Activated CD4-positive, alpha-beta T cell treated with anti-CD3 and anti-CD28 coated beads, Interleukin-2, amount 10 ng/mL, durations not matched to agents 7 days and 5 days (primary cell): ENCODE results near the gene PRSS1. TPM values are rescaled to one million over a fixed set of nuclear protein-coding genes. Genes with fewer than 3 reads are reported as not detected.
"Not testable (repeated sequence)": the region's sequence is repeated elsewhere in the genome, so short reads cannot be mapped to it uniquely, and the experiment has no call there.

Experiments
- CTCF ChIA-PET: fragments of 350-600 bp; sonication (Branson Sonifier 250); formaldehyde crosslinking; loops from one replicate; lab custom pipeline; 2021; ENCODE audit warnings: antibody characterized with exemption; lab: Charles Lee
- POLR2A ChIA-PET: fragments of 350-600 bp; sonication (Branson Sonifier 250); formaldehyde crosslinking; loops from one replicate; lab custom pipeline; 2021; ENCODE audit warnings: antibody characterized with exemption; lab: Charles Lee
- DNase-seq: peaks from one replicate; pipeline ENCODE4 v3.0.0-alpha.2; 2020
- H3K27ac Mint-ChIP-seq: one replicate; pipeline ENCODE4 v1.8.0; 2021; ENCODE audit warnings: mild to moderate bottlenecking, moderate library complexity, mixed read lengths
- H3K27me3 Mint-ChIP-seq: one replicate; pipeline ENCODE4 v1.8.0; 2021; ENCODE audit warnings: mixed read lengths
- H3K36me3 Mint-ChIP-seq: one replicate; pipeline ENCODE4 v1.8.0; 2021; ENCODE audit warnings: low read depth, mixed read lengths
- H3K4me1 Mint-ChIP-seq: one replicate; pipeline ENCODE4 v1.8.0; 2021; ENCODE audit warnings: mixed read lengths
- H3K4me3 Mint-ChIP-seq: one replicate; pipeline ENCODE4 v1.8.0; 2021; ENCODE audit warnings: mild to moderate bottlenecking, moderate library complexity, mixed read lengths
- H3K9me3 Mint-ChIP-seq: one replicate; pipeline ENCODE4 v1.8.0; 2021; ENCODE audit warnings: mixed read lengths
- total RNA-seq, 2 experiments: library from RNA; stranded (reverse); gene quantifications; one replicate each; pipeline ENCODE4 v1.2.3, GENCODE V29; 2021

PRSS1 gene
- total RNA-seq, 2 experiments from 2014 or later, result not detected

DNA sequence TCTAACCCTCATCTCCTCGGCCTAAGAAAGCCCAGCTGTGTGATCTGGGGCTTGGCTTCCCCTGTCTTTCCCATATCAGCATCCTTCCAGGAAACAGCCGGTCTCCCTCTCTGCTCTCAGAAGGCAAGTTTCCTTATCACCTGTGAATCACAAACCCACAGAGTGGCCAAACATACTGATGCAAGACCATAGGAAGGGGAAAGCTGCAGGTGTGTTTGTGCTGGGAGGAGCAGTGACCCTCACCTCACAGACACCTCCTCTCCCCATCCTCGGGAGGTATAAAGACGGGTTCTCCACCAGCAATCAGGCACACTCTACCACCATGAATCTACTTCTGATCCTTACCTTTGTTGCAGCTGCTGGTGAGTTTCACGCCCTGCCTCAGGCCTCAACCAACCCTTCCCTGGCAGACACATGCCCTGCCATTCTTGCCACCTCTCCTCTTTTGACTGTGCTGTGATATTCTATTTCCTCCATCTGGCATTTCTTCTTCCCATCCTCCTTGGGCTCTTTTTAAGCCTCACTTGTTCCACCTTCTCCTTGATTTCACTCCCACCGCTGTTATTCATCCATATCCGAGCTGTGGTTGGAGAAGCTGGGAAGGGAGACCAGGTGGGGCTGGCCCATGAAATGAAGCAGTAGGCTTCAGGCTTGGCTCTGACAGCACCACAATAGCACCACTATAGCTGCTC is 21.5 kb downstream of the PRSS1 start, which contains the start of gene PRSS2:
PRSS2 (plus strand) TSS at position 310 of the 692 bp plus-strand sequence; CDS start at position 323, 13 bp downstream.
- Mint-ChIP-seq H3K4me3 (no peak within 1 kb of the TSS), H3K27me3 (no peaks in the 10 kb centered on the region), H3K27ac (no peak within 1 kb of the TSS), H3K4me1 (peaks cover 7% of the 10 kb centered on the region), H3K9me3 (no peaks in the 10 kb centered on the region), H3K36me3 (no peaks in the 10 kb centered on the region)
- DNase-seq, result no peak
- ChIA-PET POLR2A (no interaction called here), CTCF (interaction anchor here (1.4 kb wide), 1 partner anchor 12 kb away, joined by 5 read pairs; no protein-coding TSS in a partner anchor)

DNA sequence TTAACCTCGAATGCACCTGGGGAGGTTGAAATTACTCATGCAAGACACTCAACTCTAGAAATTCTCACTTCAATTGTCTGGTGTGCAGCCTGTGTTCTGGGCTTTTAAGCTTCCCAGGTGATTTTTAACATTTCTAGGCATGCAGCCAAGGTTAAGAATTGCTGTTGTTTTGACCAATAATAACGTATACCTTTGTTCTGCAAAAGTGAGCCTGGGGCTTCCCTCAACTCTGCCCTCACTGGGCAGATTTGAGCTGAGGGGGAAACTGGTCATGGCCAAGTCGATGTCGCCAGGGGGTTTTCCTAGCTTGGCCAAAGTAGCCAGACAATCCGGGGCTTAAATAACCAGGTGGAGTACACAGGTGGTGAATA is 22.1 kb downstream of the PRSS1 start:
- peaks cover 7% of the 10 kb centered on the region for H3K4me1 Mint-ChIP-seq
- no peak overlapping the region for H3K4me3 Mint-ChIP-seq
- POLR2A ChIA-PET, result no interaction called here
- no peak for DNase-seq
- H3K9me3 Mint-ChIP-seq, result no peaks in the 10 kb centered on the region
- CTCF ChIA-PET, result interaction anchor here (1.4 kb wide), 1 partner anchor 12 kb away, joined by 5 read pairs; no protein-coding TSS in a partner anchor
- no peaks in the 10 kb centered on the region for H3K36me3 Mint-ChIP-seq
- H3K27ac Mint-ChIP-seq, result no peak overlapping the region
- H3K27me3 Mint-ChIP-seq, result no peaks in the 10 kb centered on the region

DNA sequence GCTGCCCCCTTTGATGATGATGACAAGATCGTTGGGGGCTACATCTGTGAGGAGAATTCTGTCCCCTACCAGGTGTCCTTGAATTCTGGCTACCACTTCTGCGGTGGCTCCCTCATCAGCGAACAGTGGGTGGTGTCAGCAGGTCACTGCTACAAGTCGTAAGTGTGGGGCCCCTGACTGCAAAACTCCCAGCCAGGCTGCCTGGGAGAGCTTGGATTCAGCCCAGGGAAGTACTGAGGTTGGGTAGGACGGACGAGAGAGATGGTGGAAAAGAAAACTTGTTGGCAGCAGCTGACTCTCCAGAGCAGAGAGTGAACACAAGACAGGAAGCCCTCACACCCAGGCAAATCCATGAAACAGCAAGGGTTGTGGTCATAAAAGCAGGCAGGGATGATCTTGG is 22.8 kb downstream of the PRSS1 start:
- Mint-ChIP-seq H3K36me3 (no peaks in the 10 kb centered on the region), H3K4me3 (no peak overlapping the region), H3K27me3 (no peaks in the 10 kb centered on the region), H3K9me3 (no peaks in the 10 kb centered on the region), H3K4me1 (peaks cover 7% of the 10 kb centered on the region), H3K27ac (no peak overlapping the region)
- ChIA-PET POLR2A (no interaction called here), CTCF (interaction anchor here (1.4 kb wide), 1 partner anchor 11 kb away, joined by 5 read pairs; no protein-coding TSS in a partner anchor)
- DNase-seq, result no peak

- ChIA-PET POLR2A (no interaction called here), CTCF (interaction anchor here (1.4 kb wide), 1 partner anchor 11 kb away, joined by 4 read pairs; no protein-coding TSS in a partner anchor)
- Mint-ChIP-seq H3K4me1 (peaks cover 10% of the 10 kb centered on the region), H3K27me3 (no peaks in the 10 kb centered on the region), H3K27ac (no peak overlapping the region), H3K36me3 (no peaks in the 10 kb centered on the region), H3K4me3 (no peak overlapping the region), H3K9me3 (no peaks in the 10 kb centered on the region)
- DNase-seq, result no peak
Observed at GRCh38 chr7:142772673-142773072, 23.4 kb downstream of the PRSS1 start.

DNA sequence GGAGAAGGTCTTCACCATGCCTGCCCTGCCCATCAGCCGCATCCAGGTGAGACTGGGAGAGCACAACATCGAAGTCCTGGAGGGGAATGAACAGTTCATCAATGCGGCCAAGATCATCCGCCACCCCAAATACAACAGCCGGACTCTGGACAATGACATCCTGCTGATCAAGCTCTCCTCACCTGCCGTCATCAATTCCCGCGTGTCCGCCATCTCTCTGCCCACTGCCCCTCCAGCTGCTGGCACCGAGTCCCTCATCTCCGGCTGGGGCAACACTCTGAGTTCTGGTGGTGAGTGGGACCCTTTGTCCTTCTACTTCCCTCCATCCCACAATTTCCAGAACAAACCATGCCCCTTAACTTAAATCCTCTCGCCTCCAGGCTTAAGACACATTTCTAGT is 24.0 kb downstream of the PRSS1 start:
- Mint-ChIP-seq H3K27ac (no peak overlapping the region), H3K4me1 (peaks cover 15% of the 10 kb centered on the region), H3K9me3 (no peaks in the 10 kb centered on the region), H3K4me3 (no peak overlapping the region), H3K27me3 (no peaks in the 10 kb centered on the region), H3K36me3 (no peaks in the 10 kb centered on the region)
- DNase-seq, result no peak
- ChIA-PET POLR2A (no interaction called here), CTCF (interaction anchor here (1.4 kb wide), 1 partner anchor 10 kb away, joined by 4 read pairs; no protein-coding TSS in a partner anchor)

GRCh38 chr7:142773937-142774744 is 24.9 kb downstream of the PRSS1 start:
- H3K4me3 Mint-ChIP-seq, result no peak overlapping the region
- no peaks in the 10 kb centered on the region for H3K27me3 Mint-ChIP-seq
- ChIA-PET POLR2A (no interaction called here), CTCF (interaction anchor here (1.2 kb wide), 1 partner anchor 9 kb away, joined by 6 read pairs; no protein-coding TSS in a partner anchor)
- no peaks in the 10 kb centered on the region for H3K9me3 Mint-ChIP-seq
- no peak for DNase-seq
- H3K27ac Mint-ChIP-seq, result no peak overlapping the region
- no peaks in the 10 kb centered on the region for H3K36me3 Mint-ChIP-seq
- H3K4me1 Mint-ChIP-seq, result peaks cover 17% of the 10 kb centered on the region

- DNase-seq, result no peak
Observed at GRCh38 chr7:142774826-142775225, 25.6 kb downstream of the PRSS1 start.

GRCh38 chr7:142775351-142776115 is 26.3 kb downstream of the PRSS1 start:
- POLR2A ChIA-PET, H3K27ac Mint-ChIP-seq, CTCF ChIA-PET, DNase-seq, H3K9me3 Mint-ChIP-seq, H3K4me3 Mint-ChIP-seq, H3K36me3 Mint-ChIP-seq, H3K27me3 Mint-ChIP-seq: not testable (repeated sequence)
- H3K4me1 Mint-ChIP-seq, result peaks cover 20% of the 10 kb centered on the region

More at GRCh38 chr7:142774826-142775225, 25.6 kb downstream of the PRSS1 start:
- ChIA-PET POLR2A (no interaction called here), CTCF (interaction anchor here (1.2 kb wide), 1 partner anchor 8 kb away, joined by 6 read pairs; no protein-coding TSS in a partner anchor)
- Mint-ChIP-seq H3K4me1 (peaks cover 20% of the 10 kb centered on the region), H3K4me3 (no peak overlapping the region), H3K27ac (no peak overlapping the region), H3K27me3 (no peaks in the 10 kb centered on the region), H3K36me3 (no peaks in the 10 kb centered on the region), H3K9me3 (no peaks in the 10 kb centered on the region)

- CTCF ChIA-PET, result no interaction called here
- H3K4me1 Mint-ChIP-seq, result peaks cover 14% of the 10 kb centered on the region
- H3K4me3 Mint-ChIP-seq, result no peak overlapping the region
- H3K27ac Mint-ChIP-seq, result no peak overlapping the region
- no peak for DNase-seq
- POLR2A ChIA-PET, result no interaction called here
- H3K36me3 Mint-ChIP-seq, result no peaks in the 10 kb centered on the region
- no peaks in the 10 kb centered on the region for H3K27me3 Mint-ChIP-seq
- H3K9me3 Mint-ChIP-seq, result no peaks in the 10 kb centered on the region
Observed at GRCh38 chr7:142776206-142776844, 27.1 kb downstream of the PRSS1 start.

- H3K4me3 Mint-ChIP-seq, H3K9me3 Mint-ChIP-seq, H3K27me3 Mint-ChIP-seq, H3K27ac Mint-ChIP-seq, POLR2A ChIA-PET, CTCF ChIA-PET, DNase-seq, H3K36me3 Mint-ChIP-seq: not testable (repeated sequence)
- H3K4me1 Mint-ChIP-seq, result peaks cover 14% of the 10 kb centered on the region
Observed at GRCh38 chr7:142776845-142777225, 27.6 kb downstream of the PRSS1 start.

GRCh38 chr7:142777318-142777717 is 28.0 kb downstream of the PRSS1 start:
- DNase-seq, result no peak
- H3K36me3 Mint-ChIP-seq, result no peaks in the 10 kb centered on the region
- H3K4me1 Mint-ChIP-seq, result peaks cover 14% of the 10 kb centered on the region
- H3K27me3 Mint-ChIP-seq, result no peaks in the 10 kb centered on the region
- H3K27ac Mint-ChIP-seq, result no peak overlapping the region
- H3K4me3 Mint-ChIP-seq, result no peak overlapping the region
- H3K9me3 Mint-ChIP-seq, result no peaks in the 10 kb centered on the region
- CTCF ChIA-PET, result no interaction called here
- POLR2A ChIA-PET, result no interaction called here
